ENCODE data around the gene RAPGEF5. TPM values are rescaled to one million over a fixed set of nuclear protein-coding genes. Genes with fewer than 3 reads are reported as not detected.

RAPGEF5 gene
- total and polyA plus RNA-seq, 2 donors (not counting 3 experiments of a cell fraction or from before 2014, with no cell fraction given), result 10.0 to 43.2 TPM

DNA sequence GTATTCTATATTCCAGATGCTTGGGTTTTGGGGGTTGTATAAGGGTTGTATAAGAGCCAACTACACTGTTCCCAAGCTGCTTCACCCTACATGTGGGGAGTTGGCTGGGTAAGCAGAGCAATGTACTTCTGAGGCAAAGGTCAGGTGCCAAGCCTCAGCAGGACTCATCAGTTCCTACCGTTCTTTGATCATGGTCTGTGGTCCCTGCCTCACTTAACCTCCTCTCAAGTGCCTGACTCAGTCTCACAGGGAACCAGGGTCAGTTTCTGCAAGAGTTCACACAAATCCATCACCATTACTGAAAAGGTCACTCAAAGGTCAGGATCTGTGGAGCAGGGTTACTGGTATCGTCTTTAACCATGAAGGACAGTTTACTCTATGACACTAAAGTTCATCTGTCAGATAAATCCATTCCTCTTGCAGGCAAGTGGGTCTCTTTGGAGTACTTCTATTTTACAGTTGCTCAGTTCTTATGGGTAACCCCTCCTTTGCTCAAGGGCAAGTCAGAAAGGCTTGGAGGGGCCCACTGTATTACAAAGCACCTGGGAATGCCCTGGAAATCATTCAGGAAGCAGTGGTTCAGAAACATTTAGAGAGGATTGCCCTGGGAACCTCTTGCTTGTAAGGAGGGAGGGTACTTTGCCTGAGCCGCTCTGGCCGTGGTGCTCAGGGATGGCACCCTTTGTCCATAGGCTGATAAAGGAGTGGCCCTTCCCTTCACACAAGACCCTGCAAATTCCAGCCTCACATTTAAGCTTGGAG is 227.0 kb downstream of the RAPGEF5 start:
- H3K4me2 ChIP-seq (ENCODE audit: insufficient read depth, low read length), result no peak overlapping the region
- H3K4me3 ChIP-seq (replicated peaks in 1 of 3; ENCODE audit: insufficient read depth in 1 of 3, low read depth in 1 of 3, low read length in 3 of 3), result no peak overlapping the region
- H3K9me1 ChIP-seq (replicated peaks; ENCODE audit: control insufficient read depth, extremely low read depth, insufficient read depth, low read length), result no peaks in the 10 kb centered on the region
- intact Hi-C loops (cut with micrococcal nuclease) (loop anchor here (5.0 kb wide), 1 partner anchor 522 kb away; no protein-coding TSS in a partner anchor), dilution Hi-C loops (cut with MboI; ENCODE audit: extremely low pct_ligation_motif_present, low sequenced_read_pairs) (no loop called here)
- no peak overlapping the region for H3K27ac ChIP-seq (ENCODE audit: insufficient read depth, low read depth, low read length)
- no peak for FAIRE-seq
- no peaks in the 10 kb centered on the region for H3K27me3 ChIP-seq (ENCODE audit: control insufficient read depth in 2 of 2, insufficient read depth in 2 of 2, low read length in 2 of 2)
- no peak overlapping the region for H2AFZ ChIP-seq (ENCODE audit: low read depth, low read length)
- ChIA-PET POLR2A (no interaction called here), CTCF (interaction anchor here (0.8 to 3.5 kb wide), 2 partner anchors 14 to 20 kb away, joined by 3 to 25 read pairs; no protein-coding TSS in a partner anchor)
- no peaks in the 10 kb centered on the region for H3K9me3 ChIP-seq (replicated peaks; ENCODE audit: control insufficient read depth, insufficient read depth, low read length)
- no peaks in the 10 kb centered on the region for H3K79me2 ChIP-seq (ENCODE audit: control insufficient read depth, insufficient read depth, low read length)
- BruUV-seq (replicated peaks), result no TSS peak
- H4K20me1 ChIP-seq (replicated peaks; ENCODE audit: control insufficient read depth, extremely low read depth, insufficient read depth, low read length), result no peaks in the 10 kb centered on the region
- H3K4me1 ChIP-seq (ENCODE audit: control insufficient read depth, extremely low read depth, insufficient read depth, low read length), result peaks cover 36% of the 10 kb centered on the region
- peaks cover 0 to 5% of the 10 kb centered on the region in 2 experiments for H3K36me3 ChIP-seq (ENCODE audit: control insufficient read depth in 2 of 2, extremely low read depth in 1 of 2, insufficient read depth in 2 of 2, low read length in 2 of 2)
- H3K9ac ChIP-seq (replicated peaks; ENCODE audit: extremely low read depth, insufficient read depth, low read length), result no peak overlapping the region
- TF ChIP-seq MYC (IDR thresholded peaks at IDR 0.05; ENCODE audit: low read depth, low read length), result no peak
- TF ChIP-seq, protein P1, sequence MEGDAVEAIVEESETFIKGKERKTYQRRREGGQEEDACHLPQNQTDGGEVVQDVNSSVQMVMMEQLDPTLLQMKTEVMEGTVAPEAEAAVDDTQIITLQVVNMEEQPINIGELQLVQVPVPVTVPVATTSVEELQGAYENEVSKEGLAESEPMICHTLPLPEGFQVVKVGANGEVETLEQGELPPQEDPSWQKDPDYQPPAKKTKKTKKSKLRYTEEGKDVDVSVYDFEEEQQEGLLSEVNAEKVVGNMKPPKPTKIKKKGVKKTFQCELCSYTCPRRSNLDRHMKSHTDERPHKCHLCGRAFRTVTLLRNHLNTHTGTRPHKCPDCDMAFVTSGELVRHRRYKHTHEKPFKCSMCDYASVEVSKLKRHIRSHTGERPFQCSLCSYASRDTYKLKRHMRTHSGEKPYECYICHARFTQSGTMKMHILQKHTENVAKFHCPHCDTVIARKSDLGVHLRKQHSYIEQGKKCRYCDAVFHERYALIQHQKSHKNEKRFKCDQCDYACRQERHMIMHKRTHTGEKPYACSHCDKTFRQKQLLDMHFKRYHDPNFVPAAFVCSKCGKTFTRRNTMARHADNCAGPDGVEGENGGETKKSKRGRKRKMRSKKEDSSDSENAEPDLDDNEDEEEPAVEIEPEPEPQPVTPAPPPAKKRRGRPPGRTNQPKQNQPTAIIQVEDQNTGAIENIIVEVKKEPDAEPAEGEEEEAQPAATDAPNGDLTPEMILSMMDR (IDR thresholded peaks at IDR 0.05; ENCODE audit: extremely low read depth in 1 of 2, insufficient read depth in 1 of 2, low read depth in 1 of 2, low read length in 2 of 2), result no peak
- no peak for TF ChIP-seq EZH2 (IDR thresholded peaks at IDR 0.05; ENCODE audit: borderline replicate concordance, low read depth, low read length, severe bottlenecking)
- no peak for TF ChIP-seq POLR2AphosphoS5 (IDR thresholded peaks at IDR 0.05; ENCODE audit: insufficient read depth, low read depth, low read length)
- TF ChIP-seq, protein P2, sequence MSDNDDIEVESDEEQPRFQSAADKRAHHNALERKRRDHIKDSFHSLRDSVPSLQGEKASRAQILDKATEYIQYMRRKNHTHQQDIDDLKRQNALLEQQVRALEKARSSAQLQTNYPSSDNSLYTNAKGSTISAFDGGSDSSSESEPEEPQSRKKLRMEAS (IDR thresholded peaks at IDR 0.05; ENCODE audit: insufficient read depth, insufficient read length), result no peak
- TF ChIP-seq JUN (IDR thresholded peaks at IDR 0.05; ENCODE audit: borderline replicate concordance, insufficient read depth, insufficient read length, low read depth), result no peak
- no peak for TF ChIP-seq GATA2 (IDR thresholded peaks at IDR 0.05; ENCODE audit: insufficient read depth, insufficient read length, low read depth, low read length)
- no peak for TF ChIP-seq POLR2A (IDR thresholded peaks at IDR 0.05; ENCODE audit: low read depth, low read length)
- no peak for TF ChIP-seq FOS (IDR thresholded peaks at IDR 0.05; ENCODE audit: borderline replicate concordance, insufficient read depth, low read length)
- no peak for DNase-seq (ENCODE audit: low read depth, low spot score)

Measured in endothelial cell of umbilical vein (primary cell).